Sigmoid colon (tissue), 7 donors: ENCODE results near the gene TXNDC15. TPM values are rescaled to one million over a fixed set of nuclear protein-coding genes. Genes with fewer than 3 reads are reported as not detected.
A peak's percentile ranks its signal among the peaks of the same experiment; 100 is the strongest.
"Not testable (repeated sequence)": the region's sequence is repeated elsewhere in the genome, so short reads cannot be mapped to it uniquely, and the experiment has no call there.

Experiments
- DNase-seq: peaks from one replicate; pipeline ENCODE4 v3.0.0-alpha.2; 2019
- H3K27ac ChIP-seq, 4 donors: fragments of 200-600 bp; sonication (generic); one replicate each; pipeline ENCODE4 v1.5.1; 2016 to 2019; ENCODE audit warnings: mild to moderate bottlenecking in 1 of 4
- H3K27me3 ChIP-seq, 3 donors: fragments of 200-600 bp; sonication (generic); one replicate each; pipeline ENCODE4 v1.5.1; 2019; ENCODE audit warnings: mild to moderate bottlenecking in 1 of 3
- H3K36me3 ChIP-seq, 4 donors: fragments of 200-600 bp; sonication (generic); one replicate each; pipeline ENCODE4 v1.5.1; 2016 to 2019
- H3K4me1 ChIP-seq, 4 donors: fragments of 200-600 bp; sonication (generic); one replicate each; pipeline ENCODE4 v1.5.1; 2017 to 2019
- H3K4me3 ChIP-seq, 4 donors: fragments of 200-600 bp; sonication (generic); one replicate each; pipeline ENCODE4 v1.5.1; 2017 to 2019; ENCODE audit warnings: mild to moderate bottlenecking in 2 of 4, moderate library complexity in 1 of 4
- H3K9me3 ChIP-seq, 4 donors: fragments of 200-600 bp in 3 of 4; sonication (generic) in 3 of 4; one replicate each; pipeline versions ENCODE4 v1.5.1 to v1.6.1; 2013 to 2019
- EP300 ChIP-seq, 4 donors: sonication (generic); formaldehyde crosslinking; IDR thresholded peaks; one replicate each; pipeline ENCODE4 v1.6.1; 2017; ENCODE audit warnings: antibody characterized with exemption in 4 of 4
- POLR2A ChIP-seq, 2 donors: fragments of 450-650 bp; IDR thresholded peaks; one replicate each; pipeline ENCODE4 v1.6.1; 2016; ENCODE audit warnings: antibody characterized with exemption in 2 of 2, mild to moderate bottlenecking in 2 of 2, moderate library complexity in 2 of 2
- POLR2AphosphoS5 ChIP-seq, 4 donors: sonication (generic); formaldehyde crosslinking; IDR thresholded peaks; one replicate each; pipeline ENCODE4 v1.6.1; 2017; ENCODE audit warnings: antibody characterized with exemption in 4 of 4
- WGBS, 2 donors: extraction: QIAGEN DNeasy Blood & Tissue Kit; methylation state at CpG; one replicate each; pipeline ENCODE4 v1.1.7; 2013; 5-methylcytosine and 5-hydroxymethylcytosine counted together
- intact Hi-C: fragments of 100-400 bp; cut with DNase I; formaldehyde crosslinking; loops from one replicate; pipeline ENCODE4 v1.15.1; 2023
- polyA plus RNA-seq, 3 donors: library from polyadenylated mRNA; stranded (reverse); fragments of 200-250 nt; gene quantifications; one replicate each; pipeline ENCODE4 v1.2.3, GENCODE V29; 2013
- total RNA-seq, 4 donors: library from RNA; depleted of rRNA; stranded (reverse); fragments of >200 nt; gene quantifications; one replicate each; pipeline ENCODE4 v1.1.0, GENCODE V29; 2016
- TF ChIP-seq, protein P1 (sequence below), 4 experiments: fragments of 450-650 bp in 3 of 4; fragments of 200-600 bp in 1 of 4; IDR thresholded peaks; one replicate each; pipeline ENCODE4 v1.5.1; 2016 to 2019; ENCODE audit warnings: antibody characterized with exemption in 4 of 4, mild to moderate bottlenecking in 3 of 4, moderate library complexity in 2 of 4
- donor health status: healthy with polysubstance abuse.
- donor health status: Bipolar disorder and iron deficiency.
- donor health status: healthy.

Gene TXNDC15
- total and polyA plus RNA-seq, 7 donors: 13.6 to 123 (median 69.0) TPM

DNA sequence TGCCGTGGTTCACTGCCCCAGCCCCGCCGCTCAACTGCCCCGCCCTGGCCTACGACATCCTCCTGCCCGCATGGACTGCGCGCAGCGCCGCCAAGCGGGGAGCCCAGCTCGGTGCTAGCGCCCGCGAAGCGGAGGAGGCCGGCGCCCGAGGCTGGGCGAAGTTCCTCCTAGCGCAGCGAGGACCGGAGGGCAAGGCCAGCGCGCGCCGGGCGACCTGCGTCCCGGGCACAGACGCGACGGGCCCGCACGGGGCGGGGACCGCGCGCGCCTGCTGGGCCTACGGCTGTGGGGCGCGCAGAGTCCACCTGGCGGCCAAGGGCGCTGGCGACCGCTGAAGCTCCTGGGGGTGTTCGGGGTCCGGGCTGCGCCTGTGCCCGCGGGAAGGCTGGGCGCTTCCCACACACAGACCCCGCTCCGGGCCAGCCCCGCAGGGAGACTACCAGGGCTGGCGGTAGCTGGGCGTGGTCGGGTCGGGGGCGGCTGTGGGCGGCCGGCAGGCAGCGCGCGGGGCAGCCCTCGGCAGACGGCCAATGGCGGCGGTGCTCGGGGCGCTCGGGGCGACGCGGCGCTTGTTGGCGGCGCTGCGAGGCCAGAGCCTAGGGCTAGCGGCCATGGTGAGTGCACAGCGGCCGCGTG lies 30.6 kb downstream of the TXNDC15 start, which contains the start of gene PCBD2:
PCBD2 (plus strand) TSS at position 522 of the 636 bp plus-strand sequence; CDS start at position 531, 9 bp downstream.
- Histone ChIP-seq H3K4me3 (peak within 1 kb of the TSS; percentile 62 to 81 (median 76)), H3K9me3 (no peaks in the 10 kb centered on the region), H3K27me3 (no peaks in the 10 kb centered on the region), H3K4me1 (peaks cover 0 to 6% (median 0%) of the 10 kb centered on the region in 4 donors), H3K36me3 (peaks cover 0 to 21% (median 6%) of the 10 kb centered on the region in 4 donors), H3K27ac (peak within 1 kb of the TSS; percentile 91 to 99 (median 97))
- 0 to 1% methylated on average over 84 of the region's 84 CpGs for WGBS, 2 donors
- DNase-seq: peak; percentile 94
- intact Hi-C loops: loop anchor here (1.0 to 2.0 kb wide), 3 partner anchors 30 to 166 kb away; partner anchors contain the start of genes CAMLG and TXNDC15
- no peak for TF ChIP-seq EP300 (IDR thresholded peaks at IDR 0.05)
- TF ChIP-seq, protein P1, sequence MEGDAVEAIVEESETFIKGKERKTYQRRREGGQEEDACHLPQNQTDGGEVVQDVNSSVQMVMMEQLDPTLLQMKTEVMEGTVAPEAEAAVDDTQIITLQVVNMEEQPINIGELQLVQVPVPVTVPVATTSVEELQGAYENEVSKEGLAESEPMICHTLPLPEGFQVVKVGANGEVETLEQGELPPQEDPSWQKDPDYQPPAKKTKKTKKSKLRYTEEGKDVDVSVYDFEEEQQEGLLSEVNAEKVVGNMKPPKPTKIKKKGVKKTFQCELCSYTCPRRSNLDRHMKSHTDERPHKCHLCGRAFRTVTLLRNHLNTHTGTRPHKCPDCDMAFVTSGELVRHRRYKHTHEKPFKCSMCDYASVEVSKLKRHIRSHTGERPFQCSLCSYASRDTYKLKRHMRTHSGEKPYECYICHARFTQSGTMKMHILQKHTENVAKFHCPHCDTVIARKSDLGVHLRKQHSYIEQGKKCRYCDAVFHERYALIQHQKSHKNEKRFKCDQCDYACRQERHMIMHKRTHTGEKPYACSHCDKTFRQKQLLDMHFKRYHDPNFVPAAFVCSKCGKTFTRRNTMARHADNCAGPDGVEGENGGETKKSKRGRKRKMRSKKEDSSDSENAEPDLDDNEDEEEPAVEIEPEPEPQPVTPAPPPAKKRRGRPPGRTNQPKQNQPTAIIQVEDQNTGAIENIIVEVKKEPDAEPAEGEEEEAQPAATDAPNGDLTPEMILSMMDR (IDR thresholded peaks at IDR 0.05): peak; percentile 68 to 88 (median 78)
- peak in 3 of 4 donors; percentile 60 to 69 (median 67) for TF ChIP-seq POLR2AphosphoS5 (IDR thresholded peaks at IDR 0.05)
- TF ChIP-seq POLR2A (IDR thresholded peaks at IDR 0.05): no peak

DNA sequence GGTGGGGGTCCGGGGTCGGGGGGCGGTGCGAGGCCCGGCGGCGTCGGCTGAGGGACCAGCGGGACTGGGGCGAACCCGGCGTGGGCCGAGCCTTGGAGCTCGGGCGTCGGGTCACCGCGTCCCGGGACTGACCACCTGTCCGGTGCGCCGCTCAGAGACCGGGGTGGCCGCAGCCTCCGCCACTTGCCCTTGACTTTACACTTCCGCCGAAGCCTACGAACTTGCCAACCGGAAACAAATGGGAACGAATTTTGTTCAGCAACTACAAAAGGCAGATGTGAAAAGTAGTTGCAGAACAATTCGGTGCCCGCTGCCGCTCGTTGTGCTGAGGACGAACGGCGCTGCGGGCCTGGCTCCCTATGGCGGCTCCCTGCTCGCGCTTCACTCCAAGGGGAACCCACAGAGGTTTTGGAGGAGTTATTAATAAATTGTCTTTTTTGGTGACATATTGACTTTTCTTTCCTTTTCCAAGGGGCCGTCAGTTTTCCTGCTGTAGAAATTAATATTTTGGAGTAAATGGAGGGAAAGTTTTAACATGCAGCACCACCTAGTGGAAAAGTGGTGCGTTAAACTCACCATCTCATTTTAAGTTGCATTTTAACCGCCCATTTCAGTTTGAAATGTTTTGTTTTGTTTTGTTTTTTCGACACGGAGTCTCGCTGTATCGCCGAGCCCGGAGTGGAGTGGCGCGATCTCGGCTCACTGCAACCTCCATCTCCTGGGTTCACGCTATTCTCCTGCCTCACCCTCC lies 31.2 kb downstream of the TXNDC15 start:
- intact Hi-C loops: loop anchor here (1.0 to 2.0 kb wide), 2 partner anchors 31 to 167 kb away; partner anchors contain the start of genes CAMLG and TXNDC15
- 0 to 1% methylated on average over 54 of the region's 54 CpGs for WGBS, 2 donors
- Histone ChIP-seq H3K9me3 (no peaks in the 10 kb centered on the region), H3K4me3 (peak overlapping the region; percentile 62 to 81 (median 76)), H3K36me3 (peaks cover 0 to 21% (median 6%) of the 10 kb centered on the region in 4 donors), H3K27ac (peak overlapping the region; percentile 91 to 99 (median 97)), H3K27me3 (no peaks in the 10 kb centered on the region), H3K4me1 (peaks cover 0 to 6% (median 0%) of the 10 kb centered on the region in 4 donors)
- DNase-seq: peak; percentile 77
- TF ChIP-seq POLR2A (IDR thresholded peaks at IDR 0.05): no peak
- TF ChIP-seq POLR2AphosphoS5 (IDR thresholded peaks at IDR 0.05): peak in 2 of 4 donors; percentile 19 to 25
- TF ChIP-seq, protein P1 (IDR thresholded peaks at IDR 0.05): peak; percentile 56 to 75 (median 68)
- TF ChIP-seq EP300 (IDR thresholded peaks at IDR 0.05): no peak

DNA sequence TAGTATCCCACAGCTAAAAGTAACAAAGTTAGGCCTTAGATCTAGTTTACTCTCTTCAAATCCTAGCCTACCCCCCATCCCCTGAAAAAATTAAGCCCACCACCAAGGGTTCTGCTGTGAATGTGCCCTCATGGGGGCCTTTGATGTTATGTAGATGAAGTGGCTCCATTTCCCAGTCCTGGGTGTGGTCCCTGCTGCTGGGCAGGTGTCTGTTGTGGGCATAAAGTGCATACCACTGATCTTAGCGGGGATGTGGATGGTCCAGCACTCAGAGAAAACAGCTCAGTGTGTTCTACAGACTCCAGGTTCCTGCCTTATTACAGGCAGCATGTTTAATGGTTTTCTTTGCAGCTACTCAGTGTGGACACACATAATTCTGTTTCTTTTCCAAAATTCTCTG lies 32.6 kb downstream of the TXNDC15 start:
- no peaks in the 10 kb centered on the region for H3K27me3 ChIP-seq
- H3K4me1 ChIP-seq: peaks cover 0 to 6% (median 0%) of the 10 kb centered on the region in 4 donors
- intact Hi-C loops: no loop called here
- H3K36me3 ChIP-seq: peaks cover 0 to 23% (median 4%) of the 10 kb centered on the region in 4 donors
- H3K9me3 ChIP-seq: no peaks in the 10 kb centered on the region
- H3K4me3 ChIP-seq: no peak overlapping the region
- DNase-seq: no peak
- 75 to 93% methylated on average over 1 of the region's 1 CpG for WGBS, 2 donors
- H3K27ac ChIP-seq: peak overlapping the region in 1 of 4 donors; percentile 97
- TF ChIP-seq POLR2A (IDR thresholded peaks at IDR 0.05): no peak
- TF ChIP-seq POLR2AphosphoS5 (IDR thresholded peaks at IDR 0.05): no peak
- TF ChIP-seq, protein P1 (IDR thresholded peaks at IDR 0.05): no peak
- no peak for TF ChIP-seq EP300 (IDR thresholded peaks at IDR 0.05)

DNA sequence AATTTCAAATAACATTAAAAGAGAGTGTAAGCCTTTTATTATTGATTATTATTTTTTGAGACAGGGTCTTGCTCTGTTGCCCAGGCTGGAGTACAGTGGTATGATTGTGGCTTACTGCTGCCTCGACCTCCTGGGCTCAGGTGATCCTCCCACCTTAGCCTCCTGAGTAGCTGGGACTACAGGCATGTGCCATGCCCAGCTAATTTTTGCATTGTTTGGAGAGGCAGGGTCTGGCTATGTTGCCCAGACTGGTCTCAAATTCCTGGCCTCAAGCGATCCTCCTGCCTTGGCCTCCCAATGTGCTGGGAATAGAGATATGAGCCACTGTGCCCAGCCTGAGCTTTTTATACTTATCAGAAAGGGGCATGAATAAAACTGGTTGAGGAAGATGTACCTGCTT lies 36.6 kb downstream of the TXNDC15 start:
- peaks cover 0 to 53% (median 5%) of the 10 kb centered on the region in 4 donors for H3K36me3 ChIP-seq
- intact Hi-C loops: not testable (repeated sequence)

More for the DNA sequence above, 36.6 kb downstream of the TXNDC15 start:
- not testable (repeated sequence) for DNase-seq, H3K27me3 ChIP-seq, H3K9me3 ChIP-seq, H3K4me1 ChIP-seq, H3K4me3 ChIP-seq, H3K27ac ChIP-seq
- WGBS, 2 donors: 93 to 97% methylated on average over 2 of the region's 2 CpGs
